MM.1S (cell line): ENCODE measurements around the gene IFT52.

Experiments
- DNase-seq: peaks from one replicate; pipeline ENCODE4 v3.0.0-alpha.2; 2015
- H2AFZ ChIP-seq: fragments of 300-600 bp; sonication (generic); 2 replicates; pipeline ENCODE4 v1.6.0; 2016; ENCODE audit warnings: antibody characterized with exemption, low read length
- H3F3A ChIP-seq: fragments of 300-600 bp; sonication (generic); 2 replicates; pipeline ENCODE4 v1.6.1; 2016; ENCODE audit warnings: mild to moderate bottlenecking, antibody characterized with exemption, low read length, moderate library complexity, mixed read lengths; ENCODE audit not compliant: insufficient read depth
- H3K27ac ChIP-seq: fragments of 300-600 bp; sonication (generic); 2 replicates; pipeline ENCODE4 v1.5.1; 2016; ENCODE audit warnings: mild to moderate bottlenecking, low read length
- H3K27me3 ChIP-seq: fragments of 300-600 bp; sonication (generic); replicated peaks from 2 replicates; pipeline ENCODE4 v1.6.0; 2016; ENCODE audit warnings: low read length; ENCODE audit not compliant: insufficient read depth
- H3K36me3 ChIP-seq: fragments of 300-600 bp; sonication (generic); replicated peaks from 2 replicates; pipeline ENCODE4 v1.6.1; 2016; ENCODE audit warnings: mild to moderate bottlenecking, low read length, mixed read lengths; ENCODE audit not compliant: insufficient read depth
- H3K4me1 ChIP-seq: fragments of 300-600 bp; sonication (generic); 2 replicates; pipeline ENCODE4 v1.6.1; 2016; ENCODE audit warnings: low read length, mixed read lengths
- H3K4me2 ChIP-seq: fragments of 300-600 bp; sonication (generic); 2 replicates; pipeline ENCODE4 v1.6.0; 2016; ENCODE audit warnings: low read depth, low read length
- H3K4me3 ChIP-seq: fragments of 300-600 bp; sonication (generic); 2 replicates; pipeline ENCODE4 v1.5.1; 2016; ENCODE audit warnings: low read length, mixed read lengths
- H3K79me2 ChIP-seq: fragments of 300-600 bp; sonication (generic); 2 replicates; pipeline ENCODE4 v1.6.1; 2016; ENCODE audit warnings: mixed run types, low read length, mixed read lengths
- H3K9ac ChIP-seq: fragments of 300-600 bp; sonication (generic); 2 replicates; pipeline ENCODE4 v1.6.1; 2016; ENCODE audit warnings: low read length, mixed read lengths
- H3K9me2 ChIP-seq: fragments of 300-600 bp; sonication (generic); replicated peaks from 2 replicates; pipeline ENCODE4 v1.6.1; 2016; ENCODE audit warnings: mild to moderate bottlenecking, low read length, mixed read lengths; ENCODE audit not compliant: insufficient read depth
- H3K9me3 ChIP-seq: fragments of 300-600 bp; sonication (generic); replicated peaks from 2 replicates; pipeline ENCODE4 v1.6.1; 2016; ENCODE audit warnings: mild to moderate bottlenecking, low read length, mixed read lengths; ENCODE audit not compliant: insufficient read depth
- H4K20me1 ChIP-seq: fragments of 300-600 bp; sonication (generic); 2 replicates; pipeline ENCODE4 v1.6.1; 2016; ENCODE audit warnings: mild to moderate bottlenecking, low read length, moderate library complexity, mixed read lengths; ENCODE audit not compliant: insufficient read depth
- CTCF ChIP-seq: fragments of 300-600 bp; sonication (generic); IDR thresholded peaks from 2 replicates; pipeline ENCODE4 v1.5.1; 2016; ENCODE audit warnings: antibody characterized with exemption, low read length, mixed read lengths
- EZH2 ChIP-seq: fragments of 300-600 bp; sonication (generic); optimal IDR thresholded peaks from 2 replicates; pipeline ENCODE3; 2017; ENCODE audit warnings: low read depth, mild to moderate bottlenecking, antibody characterized with exemption, low read length, mixed read lengths
- EZH2phosphoT487 ChIP-seq: fragments of 300-600 bp; sonication (generic); IDR thresholded peaks from 2 replicates; pipeline ENCODE4 v1.6.1; 2018; ENCODE audit warnings: antibody characterized with exemption, low read length

The IFT52 gene

GRCh38 chr20:43542674-43543073, 48.1 kb upstream of the IFT52 start:
- DNase-seq, result no peak
- no peaks in the 10 kb centered on the region for H3K79me2 ChIP-seq
- H2AFZ ChIP-seq, result no peak overlapping the region
- no peak overlapping the region for H3K9ac ChIP-seq
- H3K27me3 ChIP-seq, result no peaks in the 10 kb centered on the region
- no peak overlapping the region for H3K27ac ChIP-seq
- H3K4me3 ChIP-seq, result no peak overlapping the region
- H3K4me1 ChIP-seq, result 0 out of 2 replicates have a peak, but pooled peaks cover 5% of the 10 kb centered on the region
- H3K4me2 ChIP-seq, result no peak overlapping the region
- TF ChIP-seq EZH2 (no peak), CTCF (no peak), EZH2phosphoT487 (no peak)
- H3F3A ChIP-seq, result no peaks in the 10 kb centered on the region
- H3K9me2 ChIP-seq, result no peaks in the 10 kb centered on the region
- H4K20me1 ChIP-seq, result no peaks in the 10 kb centered on the region
- no peaks in the 10 kb centered on the region for H3K9me3 ChIP-seq
- H3K36me3 ChIP-seq, result no peaks in the 10 kb centered on the region

DNA sequence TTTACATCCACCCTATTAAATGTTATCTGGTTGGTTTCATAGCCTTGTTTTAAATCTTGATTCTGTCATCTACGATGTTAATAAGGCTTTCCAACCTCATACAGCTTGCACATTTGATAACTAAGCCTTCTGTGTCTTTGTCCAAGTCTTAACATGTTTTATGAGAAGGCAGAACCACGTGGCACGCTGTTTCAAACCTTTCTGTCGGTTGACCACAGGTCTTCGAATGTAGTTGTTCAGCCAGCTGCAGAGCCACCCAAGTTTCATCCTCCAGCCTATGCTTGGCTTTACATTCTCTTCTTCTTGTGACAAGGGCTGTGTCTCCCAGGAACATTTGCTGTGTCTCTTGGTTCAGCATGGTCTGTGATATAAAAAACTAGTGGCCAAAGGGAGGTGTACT, 47.6 kb upstream of the IFT52 start:
- Histone ChIP-seq H3K36me3 (no peaks in the 10 kb centered on the region), H3K9ac (no peak overlapping the region), H3K27me3 (no peaks in the 10 kb centered on the region), H3K4me3 (no peak overlapping the region), H3K4me1 (0 out of 2 replicates have a peak, but pooled peaks cover 5% of the 10 kb centered on the region), H3F3A (no peaks in the 10 kb centered on the region), H4K20me1 (no peaks in the 10 kb centered on the region), H3K4me2 (no peak overlapping the region), H3K9me3 (no peaks in the 10 kb centered on the region), H3K27ac (no peak overlapping the region), H3K79me2 (no peaks in the 10 kb centered on the region), H2AFZ (no peak overlapping the region), H3K9me2 (no peaks in the 10 kb centered on the region)
- TF ChIP-seq EZH2phosphoT487 (no peak), CTCF (no peak), EZH2 (no peak)
- DNase-seq, result peak; percentile 58

DNA sequence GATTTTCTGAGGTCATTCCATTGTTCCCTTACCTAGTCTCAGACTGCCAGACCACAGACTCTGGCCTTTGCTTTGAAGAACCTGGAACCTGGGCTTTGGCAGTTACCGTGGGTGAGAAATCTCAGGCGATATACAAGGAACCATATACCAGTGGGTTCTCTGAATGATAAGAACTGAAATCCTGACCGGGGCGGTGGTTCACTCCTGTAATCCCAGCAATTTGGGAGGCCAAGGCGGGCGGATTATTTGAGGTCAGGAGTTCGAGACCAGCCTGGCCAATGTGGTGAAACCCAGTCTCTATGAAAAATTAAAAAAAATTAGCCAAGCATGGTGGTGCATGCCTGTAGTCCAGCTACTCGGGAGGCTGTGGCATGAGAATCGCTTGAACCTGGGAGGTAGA, 46.2 kb upstream of the IFT52 start:
- H3K36me3 ChIP-seq, result no peaks in the 10 kb centered on the region
- H3K79me2 ChIP-seq, result no peaks in the 10 kb centered on the region
- no peak for DNase-seq
- no peaks in the 10 kb centered on the region for H3K9me2 ChIP-seq
- H3K4me1 ChIP-seq, result 0 out of 2 replicates have a peak, but pooled peaks cover 5% of the 10 kb centered on the region
- H3K27me3 ChIP-seq, result no peaks in the 10 kb centered on the region
- no peak overlapping the region for H3K4me2 ChIP-seq
- H3K9me3 ChIP-seq, result no peaks in the 10 kb centered on the region
- no peak overlapping the region for H3K4me3 ChIP-seq
- H4K20me1 ChIP-seq, result no peaks in the 10 kb centered on the region
- no peak for TF ChIP-seq EZH2phosphoT487
- no peak for TF ChIP-seq EZH2
- no peak overlapping the region for H3K9ac ChIP-seq
- H3F3A ChIP-seq, result no peaks in the 10 kb centered on the region
- H2AFZ ChIP-seq, result no peak overlapping the region
- H3K27ac ChIP-seq, result no peak overlapping the region

DNA sequence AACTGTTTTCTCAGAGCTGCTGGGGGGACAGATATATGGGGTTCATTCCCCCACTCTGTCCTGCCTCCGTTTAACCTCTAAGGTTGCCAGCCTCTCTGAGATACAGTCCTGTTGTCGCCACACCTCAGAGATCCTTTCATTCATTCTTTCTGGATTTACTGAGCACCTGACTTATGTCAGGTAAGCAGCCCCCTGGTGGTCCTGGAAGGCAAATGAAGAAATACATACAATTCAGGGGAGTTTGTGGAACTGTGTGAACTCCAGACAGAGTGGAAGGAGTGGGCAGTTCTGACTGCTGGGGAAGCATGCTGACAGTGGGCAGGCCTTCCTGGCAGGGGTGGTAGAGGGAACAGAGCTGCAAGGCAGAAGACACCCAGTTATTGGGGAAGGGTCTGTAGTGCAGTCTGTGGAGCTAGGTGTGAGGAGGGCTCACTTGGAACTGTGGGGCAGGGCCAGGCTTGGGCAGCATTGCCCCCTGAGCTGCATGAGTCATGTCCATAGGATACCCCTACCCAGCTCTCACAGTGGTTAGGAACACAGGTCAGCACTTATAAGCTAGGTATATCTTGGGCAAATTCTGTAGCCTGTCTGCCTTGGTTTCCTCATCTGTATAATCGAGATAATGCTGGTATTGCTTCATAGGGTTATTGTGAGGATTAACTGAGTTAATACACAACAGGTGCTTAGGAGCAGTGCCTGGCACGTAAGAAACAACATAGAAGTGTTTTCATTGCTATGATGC, 44.7 kb upstream of the IFT52 start:
- Histone ChIP-seq H3K4me2 (no peak overlapping the region), H2AFZ (no peak overlapping the region), H3K9ac (no peak overlapping the region), H3K9me2 (no peaks in the 10 kb centered on the region), H3K27ac (no peak overlapping the region), H3K79me2 (no peaks in the 10 kb centered on the region), H3K27me3 (no peaks in the 10 kb centered on the region), H3F3A (no peaks in the 10 kb centered on the region), H3K9me3 (no peaks in the 10 kb centered on the region), H3K4me1 (0 out of 2 replicates have a peak, but pooled peaks cover 5% of the 10 kb centered on the region), H3K4me3 (no peak overlapping the region), H4K20me1 (no peaks in the 10 kb centered on the region), H3K36me3 (no peaks in the 10 kb centered on the region)
- TF ChIP-seq EZH2phosphoT487 (no peak), CTCF (no peak), EZH2 (no peak)
- no peak for DNase-seq
